ENCODE measurements around the gene CARHSP1. TPM values are rescaled to one million over a fixed set of nuclear protein-coding genes. Genes with fewer than 3 reads are reported as not detected.

CARHSP1 gene
- total RNA-seq, 1 experiment from 2014 or later, result 79.7 TPM

- Histone ChIP-seq H4K20me1 (ENCODE audit: insufficient read depth) (0 out of 2 replicates have a peak, but pooled peaks cover 6% of the 10 kb centered on the region), H3K4me2 (ENCODE audit: low read length) (no peak overlapping the region), H3K9me2 (ENCODE audit: insufficient read depth) (no peaks in the 10 kb centered on the region), H3K27me3 (ENCODE audit: insufficient read depth, low read length) (no peaks in the 10 kb centered on the region), H3K4me1 (ENCODE audit: control insufficient read depth in 1 of 2, insufficient read depth in 2 of 2, low read length in 2 of 2) (no peaks in the 10 kb centered on the region), H3K27ac (ENCODE audit: low read depth, low read length) (no peak overlapping the region), H3K4me3 (replicated peaks in 1 of 2; ENCODE audit: low read depth in 1 of 2, low read length in 2 of 2) (no peak overlapping the region), H2AFZ (ENCODE audit: low read depth, low read length, poor library complexity, severe bottlenecking) (no peak overlapping the region), H3K36me3 (ENCODE audit: control insufficient read depth in 1 of 2, insufficient read depth in 2 of 2, low read length in 2 of 2) (peaks cover 59 to 70% of the 10 kb centered on the region in 2 experiments), H3K9ac (ENCODE audit: low read length) (no peak overlapping the region), H3K9me3 (ENCODE audit: control insufficient read depth in 1 of 2, insufficient read depth in 1 of 2, low read depth in 1 of 2, low read length in 2 of 2) (no peaks in the 10 kb centered on the region), H3K79me2 (ENCODE audit: insufficient read depth, low read length) (peaks cover 80% of the 10 kb centered on the region)
- BruUV-seq (replicated peaks), result no TSS peak
- RAD21 ChIA-PET (ENCODE audit: low non-redundant PET in 1 of 2, low total read pairs in 2 of 2, uncharacterized antibody in 2 of 2, unreplicated experiment in 2 of 2), result no interaction called here
- POLR2A ChIA-PET, result no interaction called here
- TF ChIP-seq ZBTB33 (IDR thresholded peaks at IDR 0.05; ENCODE audit: extremely low read depth, insufficient replicate concordance, low read length), result no peak
- TF ChIP-seq POLR2AphosphoS5 (IDR thresholded peaks at IDR 0.05; ENCODE audit: low read depth, low read length), result no peak
- TF ChIP-seq ATF3 (IDR thresholded peaks at IDR 0.05), result no peak
- CTCF ChIA-PET, result no interaction called here
- ATAC-seq (no peak), DNase-seq (ENCODE audit: low read depth, low spot score) (no peak)
- intact Hi-C loops (cut with micrococcal nuclease), result no loop called here
Measured at GRCh38 chr16:8808613-8809353, 60.0 kb downstream of the CARHSP1 start.

- no peaks in the 10 kb centered on the region for H3K9me3 ChIP-seq (ENCODE audit: control insufficient read depth in 1 of 2, insufficient read depth in 1 of 2, low read depth in 1 of 2, low read length in 2 of 2)
- intact Hi-C loops (cut with micrococcal nuclease), result no loop called here
- no peak overlapping the region for H3K4me3 ChIP-seq (replicated peaks in 1 of 2; ENCODE audit: low read depth in 1 of 2, low read length in 2 of 2)
- H3K36me3 ChIP-seq (ENCODE audit: control insufficient read depth in 1 of 2, insufficient read depth in 2 of 2, low read length in 2 of 2), result peaks cover 59 to 67% of the 10 kb centered on the region in 2 experiments
- no peaks in the 10 kb centered on the region for H3K27me3 ChIP-seq (ENCODE audit: insufficient read depth, low read length)
- H3K9me2 ChIP-seq (ENCODE audit: insufficient read depth), result no peaks in the 10 kb centered on the region
- H2AFZ ChIP-seq (ENCODE audit: low read depth, low read length, poor library complexity, severe bottlenecking), result no peak overlapping the region
- H3K79me2 ChIP-seq (ENCODE audit: insufficient read depth, low read length), result peaks cover 82% of the 10 kb centered on the region
- CTCF ChIA-PET, result no interaction called here
- 0 out of 2 replicates have a peak, but pooled peaks cover 6% of the 10 kb centered on the region for H4K20me1 ChIP-seq (ENCODE audit: insufficient read depth)
- POLR2A ChIA-PET, result no interaction called here
- DNase-seq (ENCODE audit: low read depth, low spot score) (no peak), ATAC-seq (no peak)
- no peak overlapping the region for H3K4me2 ChIP-seq (ENCODE audit: low read length)
- RAD21 ChIA-PET (ENCODE audit: low non-redundant PET in 1 of 2, low total read pairs in 2 of 2, uncharacterized antibody in 2 of 2, unreplicated experiment in 2 of 2), result no interaction called here
- no TSS peak for BruUV-seq (replicated peaks)
- H3K9ac ChIP-seq (ENCODE audit: low read length), result no peak overlapping the region
- H3K4me1 ChIP-seq (ENCODE audit: control insufficient read depth in 1 of 2, insufficient read depth in 2 of 2, low read length in 2 of 2), result no peaks in the 10 kb centered on the region
- no peak overlapping the region for H3K27ac ChIP-seq (ENCODE audit: low read depth, low read length)
- no peak for TF ChIP-seq ELF1 (IDR thresholded peaks at IDR 0.05; ENCODE audit: borderline replicate concordance, low read depth)
- TF ChIP-seq SIN3A (IDR thresholded peaks at IDR 0.05; ENCODE audit: low read depth), result no peak
- no peak for TF ChIP-seq YY1 (IDR thresholded peaks at IDR 0.05; ENCODE audit: extremely low read depth, insufficient replicate concordance, low read depth, low read length)
- no peak for TF ChIP-seq FOSL1 (IDR thresholded peaks at IDR 0.05; ENCODE audit: low read depth)
- no peak for TF ChIP-seq ZFX (IDR thresholded peaks at IDR 0.05)
- no peak for TF ChIP-seq ATF3 (IDR thresholded peaks at IDR 0.05)
Measured at GRCh38 chr16:8808009-8808408, 60.8 kb downstream of the CARHSP1 start.
